Loucy (cell line): ENCODE results near the gene ANXA11.

Experiments used
- H2AFZ ChIP-seq: fragments of 200-600 bp; sonication (generic); 2 replicates; pipeline ENCODE4 v1.6.0; 2016; ENCODE audit warnings: antibody characterized with exemption, mild to moderate bottlenecking, low read length, moderate library complexity
- H3F3A ChIP-seq: fragments of 200-600 bp; 2 replicates; pipeline ENCODE4 v1.6.0; 2016; ENCODE audit warnings: antibody characterized with exemption, low read depth, mild to moderate bottlenecking
- H3K27me3 ChIP-seq: fragments of 200-600 bp; sonication (generic); 2 replicates; pipeline ENCODE4 v1.6.1; 2014; ENCODE audit warnings: low read length, mild to moderate bottlenecking; ENCODE audit not compliant: insufficient read depth, poor library complexity, severe bottlenecking
- H3K36me3 ChIP-seq: fragments of 200-600 bp; sonication (generic); 2 replicates; pipeline ENCODE4 v1.6.1; 2016; ENCODE audit warnings: low read length; ENCODE audit not compliant: insufficient read depth
- H3K4me1 ChIP-seq: fragments of 200-600 bp; sonication (generic); 2 replicates; pipeline ENCODE4 v1.5.1; 2014; ENCODE audit warnings: low read length, mild to moderate bottlenecking; ENCODE audit not compliant: insufficient read depth, poor library complexity, severe bottlenecking
- H3K4me2 ChIP-seq: fragments of 200-600 bp; sonication (generic); 2 replicates; pipeline ENCODE4 v1.6.0; 2014; ENCODE audit warnings: antibody characterized with exemption, low read length, low read depth, mild to moderate bottlenecking; ENCODE audit not compliant: poor library complexity, severe bottlenecking
- H3K4me3 ChIP-seq: fragments of 200-600 bp; sonication (generic); 2 replicates; pipeline ENCODE4 v1.5.1; 2014; ENCODE audit warnings: low read length, mild to moderate bottlenecking, mixed read lengths; ENCODE audit not compliant: poor library complexity, severe bottlenecking
- H3K79me2 ChIP-seq: fragments of 200-600 bp; sonication (generic); 2 replicates; pipeline ENCODE4 v1.6.1; 2014; ENCODE audit warnings: low read length; ENCODE audit not compliant: insufficient read depth
- H3K9ac ChIP-seq: fragments of 200-600 bp; sonication (generic); 2 replicates; pipeline ENCODE4 v1.6.0; 2014; ENCODE audit warnings: mild to moderate bottlenecking, low read depth, low read length, moderate library complexity; ENCODE audit not compliant: poor library complexity, severe bottlenecking
- H3K9me2 ChIP-seq: fragments of 200-600 bp; sonication (generic); replicated peaks from 2 replicates; pipeline ENCODE4 v1.6.1; 2016; ENCODE audit warnings: low read depth, low read length, mixed read lengths
- H3K9me3 ChIP-seq: fragments of 200-600 bp; sonication (generic); 2 replicates; pipeline ENCODE4 v1.6.1; 2014; ENCODE audit warnings: mild to moderate bottlenecking, antibody characterized with exemption, low read length, low read depth; ENCODE audit not compliant: insufficient read depth
- H4K20me1 ChIP-seq: fragments of 200-600 bp; sonication (generic); 2 replicates; pipeline ENCODE4 v1.6.0; 2014; ENCODE audit warnings: antibody characterized with exemption, low read length, mild to moderate bottlenecking; ENCODE audit not compliant: insufficient read depth, poor library complexity, severe bottlenecking
- CTCF ChIP-seq: fragments of 200-600 bp; sonication (generic); conservative IDR thresholded peaks from 2 replicates; pipeline ENCODE4 v1.5.1; 2014; ENCODE audit warnings: mild to moderate bottlenecking, antibody characterized with exemption, low read length
- EZH2phosphoT487 ChIP-seq: fragments of 200-600 bp; IDR thresholded peaks from 2 replicates; pipeline ENCODE4 v1.6.1; 2018; ENCODE audit warnings: antibody characterized with exemption, mild to moderate bottlenecking, moderate library complexity, borderline replicate concordance

Gene ANXA11

GRCh38 chr10:80168162-80168511 lies 37.2 kb downstream of the ANXA11 start:
- H3K36me3 ChIP-seq, result peaks cover 73% of the 10 kb centered on the region; the same call in 1 of the 2 replicates
- no peak overlapping the region for H3K9ac ChIP-seq
- no peaks in the 10 kb centered on the region for H3K9me3 ChIP-seq
- no peak overlapping the region for H2AFZ ChIP-seq
- H3K9me2 ChIP-seq, result no peaks in the 10 kb centered on the region
- no peak overlapping the region for H3K4me3 ChIP-seq
- TF ChIP-seq CTCF, result no peak
- no peak for TF ChIP-seq EZH2phosphoT487
- H3K4me2 ChIP-seq, result no peak overlapping the region
- H3K4me1 ChIP-seq, result no peaks in the 10 kb centered on the region
- no peaks in the 10 kb centered on the region for H4K20me1 ChIP-seq
- H3F3A ChIP-seq, result no peaks in the 10 kb centered on the region
- no peaks in the 10 kb centered on the region for H3K27me3 ChIP-seq
- peaks cover 7% of the 10 kb centered on the region; the same call in 1 of the 2 replicates for H3K79me2 ChIP-seq

GRCh38 chr10:80167471-80168161 lies 37.7 kb downstream of the ANXA11 start:
- Histone ChIP-seq H2AFZ (no peak overlapping the region), H3K4me1 (no peaks in the 10 kb centered on the region), H3K27me3 (no peaks in the 10 kb centered on the region), H3F3A (no peaks in the 10 kb centered on the region), H3K4me3 (no peak overlapping the region), H3K4me2 (no peak overlapping the region), H3K79me2 (peaks cover 7% of the 10 kb centered on the region; the same call in 1 of the 2 replicates), H3K9me2 (no peaks in the 10 kb centered on the region), H3K36me3 (peaks cover 79% of the 10 kb centered on the region; the same call in 1 of the 2 replicates), H3K9ac (no peak overlapping the region), H4K20me1 (no peaks in the 10 kb centered on the region), H3K9me3 (no peaks in the 10 kb centered on the region)
- no peak for TF ChIP-seq CTCF
- no peak for TF ChIP-seq EZH2phosphoT487

- Histone ChIP-seq H3K4me1 (no peaks in the 10 kb centered on the region), H4K20me1 (no peaks in the 10 kb centered on the region), H3K9ac (no peak overlapping the region), H3K27me3 (no peaks in the 10 kb centered on the region), H3K36me3 (peaks cover 82% of the 10 kb centered on the region; the same call in 1 of the 2 replicates), H3K9me2 (no peaks in the 10 kb centered on the region), H3F3A (no peaks in the 10 kb centered on the region), H3K79me2 (peaks cover 6% of the 10 kb centered on the region; the same call in 1 of the 2 replicates), H2AFZ (no peak overlapping the region), H3K4me3 (no peak overlapping the region), H3K4me2 (no peak overlapping the region), H3K9me3 (no peaks in the 10 kb centered on the region)
- TF ChIP-seq EZH2phosphoT487 (no peak), CTCF (no peak)
Measured at GRCh38 chr10:80166581-80167470, 38.5 kb downstream of the ANXA11 start.
